ENCODE measurements around the gene OR8B4. TPM values are rescaled to one million over a fixed set of nuclear protein-coding genes. Genes with fewer than 3 reads are reported as not detected.
"Not testable (repeated sequence)": the region's sequence is repeated elsewhere in the genome, so short reads cannot be mapped to it uniquely, and the experiment has no call there.

OR8B4 gene, protein sequence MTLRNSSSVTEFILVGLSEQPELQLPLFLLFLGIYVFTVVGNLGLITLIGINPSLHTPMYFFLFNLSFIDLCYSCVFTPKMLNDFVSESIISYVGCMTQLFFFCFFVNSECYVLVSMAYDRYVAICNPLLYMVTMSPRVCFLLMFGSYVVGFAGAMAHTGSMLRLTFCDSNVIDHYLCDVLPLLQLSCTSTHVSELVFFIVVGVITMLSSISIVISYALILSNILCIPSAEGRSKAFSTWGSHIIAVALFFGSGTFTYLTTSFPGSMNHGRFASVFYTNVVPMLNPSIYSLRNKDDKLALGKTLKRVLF
- not detected for total RNA-seq
- long read RNA-seq, result 0 reads

DNA sequence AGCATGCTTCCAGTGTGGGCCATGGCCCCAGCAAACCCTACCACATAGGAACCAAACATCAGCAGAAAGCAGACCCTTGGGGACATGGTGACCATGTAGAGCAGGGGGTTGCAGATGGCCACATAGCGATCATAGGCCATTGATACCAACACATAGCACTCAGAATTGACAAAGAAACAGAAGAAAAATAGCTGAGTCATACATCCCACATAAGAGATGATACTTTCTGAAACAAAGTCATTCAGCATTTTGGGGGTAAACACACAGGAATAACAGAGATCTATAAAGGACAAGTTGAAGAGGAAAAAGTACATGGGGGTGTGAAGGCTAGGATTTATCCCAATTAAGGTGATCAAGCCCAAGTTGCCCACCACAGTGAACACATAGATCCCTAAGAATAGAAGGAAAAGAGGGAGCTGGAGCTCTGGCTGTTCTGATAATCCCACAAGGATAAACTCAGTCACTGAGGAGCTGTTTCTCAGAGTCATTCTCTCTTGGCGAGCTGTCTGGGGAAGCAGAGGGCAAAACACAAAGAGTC is at the start of gene OR8B4:
Gene OR8B4, minus strand, starts transcription at position 488 of the 538 bp plus-strand sequence. Its CDS starts 0 bp downstream, at position 488.
- ATAC-seq (no peak), DNase-seq (no peak)
- intact Hi-C loops (cut with DNase I, micrococcal nuclease), result no loop called here

DNA sequence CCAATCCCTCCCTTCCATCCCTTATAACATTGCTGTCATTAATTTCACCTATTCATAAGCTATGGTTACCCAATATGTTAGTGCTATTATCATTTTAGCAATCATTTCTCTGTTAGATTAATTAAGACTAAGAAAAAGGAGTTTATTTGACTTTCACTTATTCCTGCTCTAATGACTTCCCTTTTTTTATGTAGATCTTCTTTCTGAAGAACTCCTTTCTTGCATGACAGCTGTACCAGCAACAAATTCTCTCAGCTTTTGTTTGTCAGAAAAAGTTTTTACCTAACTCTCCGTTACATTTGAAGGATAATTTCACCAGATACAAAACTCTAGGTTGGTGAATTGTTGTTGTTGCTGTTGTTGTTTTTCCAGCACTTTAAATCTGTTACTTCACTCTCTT is 49.4 kb upstream of the OR8B4 start:
- intact Hi-C loops (cut with DNase I, micrococcal nuclease), result no loop called here
- no peak for ATAC-seq
- DNase-seq, result no peak

DNA sequence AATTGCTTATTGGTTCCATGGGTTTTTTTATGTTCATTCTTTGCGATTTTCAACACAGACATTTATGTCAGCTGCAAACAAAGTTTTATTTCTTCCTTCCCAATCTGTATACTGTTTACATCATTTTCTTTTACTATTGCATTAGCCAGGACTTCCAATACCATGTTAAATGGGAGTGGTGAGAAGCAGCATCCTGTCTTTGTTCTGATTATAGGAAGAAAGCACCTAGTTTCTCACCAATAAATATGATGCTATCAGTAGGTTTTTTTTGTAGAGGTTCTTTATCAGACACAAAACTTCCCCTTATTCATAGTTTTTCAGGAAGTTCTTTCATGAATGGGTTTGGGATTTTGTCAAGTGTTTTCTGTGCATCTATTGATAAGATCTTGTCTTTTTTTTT is 48.8 kb upstream of the OR8B4 start:
- intact Hi-C loops (cut with DNase I, micrococcal nuclease), result no loop called here
- ATAC-seq (no peak), DNase-seq (no peak)

DNA sequence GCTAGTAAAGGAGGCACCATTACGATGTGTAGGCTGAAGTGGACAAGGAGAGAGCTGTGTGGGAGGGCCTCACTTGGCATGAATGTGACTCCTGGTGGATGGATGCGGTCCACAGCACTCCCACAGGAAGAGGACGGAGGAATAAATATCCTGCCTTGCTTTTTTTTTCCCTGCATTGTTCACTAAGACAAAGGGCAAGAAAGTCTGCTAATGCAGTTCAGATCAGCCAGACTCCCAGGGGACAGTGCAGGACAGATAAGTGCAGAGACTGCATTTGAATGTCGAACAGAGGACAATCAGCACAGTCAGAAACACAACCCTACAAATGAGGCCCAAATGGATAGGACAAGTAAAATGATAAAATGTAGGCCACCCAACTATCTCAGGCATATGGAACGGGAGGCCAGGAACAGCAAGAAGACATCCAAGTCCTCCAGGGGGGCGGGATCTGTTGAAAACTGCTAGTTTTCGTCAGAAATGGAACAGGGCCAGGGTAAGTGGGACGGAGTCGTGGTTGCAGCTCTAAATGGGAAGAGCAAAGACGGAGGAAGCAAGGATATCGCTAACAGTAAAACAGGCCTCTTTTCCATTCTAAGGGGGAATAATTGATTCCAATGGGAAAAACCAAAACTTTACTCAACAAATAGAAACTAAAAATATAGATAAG is 46.0 kb upstream of the OR8B4 start:
- no peak for DNase-seq
- ATAC-seq, result no peak
- intact Hi-C loops (cut with DNase I, micrococcal nuclease), result no loop called here

DNA sequence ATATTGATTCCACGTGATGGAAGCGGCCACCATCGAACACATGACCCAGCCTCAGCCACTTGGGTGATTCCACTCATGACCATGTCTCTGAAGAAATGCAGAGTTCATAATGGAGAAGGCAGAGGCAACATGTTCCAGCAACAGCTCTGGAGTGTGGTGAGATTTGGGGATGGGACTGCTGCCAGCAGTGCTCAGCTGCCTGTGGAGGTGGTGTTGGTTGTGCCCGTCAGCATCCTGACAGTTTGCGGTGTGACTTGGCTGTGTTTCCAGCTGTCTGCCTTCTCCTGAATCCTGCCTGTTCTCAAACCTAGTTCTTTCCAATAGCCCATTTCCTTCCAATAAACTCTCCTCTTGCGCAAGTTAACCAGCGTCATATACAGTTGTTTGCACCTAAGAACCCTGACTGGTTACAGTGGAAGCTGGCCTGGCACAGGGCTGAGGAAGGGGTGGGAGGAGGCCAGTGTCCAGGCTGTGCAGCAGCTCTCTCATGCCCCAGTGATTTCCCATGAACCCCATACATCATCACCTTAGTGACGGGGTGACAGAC is 42.8 kb upstream of the OR8B4 start:
- ATAC-seq, result no peak
- intact Hi-C loops (cut with DNase I, micrococcal nuclease), result no loop called here
- no peak for DNase-seq

DNA sequence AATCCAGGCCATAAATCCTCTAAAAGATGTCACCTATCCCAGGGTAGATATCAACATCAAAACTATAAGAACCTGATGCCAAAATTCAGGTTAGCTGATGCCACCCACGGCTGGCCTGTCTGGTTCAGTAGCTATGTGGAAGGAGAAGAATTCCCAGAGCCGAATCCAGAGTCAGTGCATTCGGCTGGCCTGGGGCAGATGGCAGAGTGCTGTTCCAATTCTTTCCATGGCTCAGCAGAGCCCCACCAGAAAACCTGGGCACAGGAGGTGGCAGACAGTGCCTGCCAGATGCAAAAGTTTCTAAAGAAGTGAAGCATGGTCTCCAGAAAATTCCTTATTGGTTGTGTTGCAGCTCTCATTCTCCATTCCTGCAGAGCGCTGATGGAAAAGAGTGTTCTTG is 40.7 kb upstream of the OR8B4 start:
- DNase-seq, result no peak
- no peak for ATAC-seq
- intact Hi-C loops (cut with DNase I, micrococcal nuclease), result no loop called here

DNA sequence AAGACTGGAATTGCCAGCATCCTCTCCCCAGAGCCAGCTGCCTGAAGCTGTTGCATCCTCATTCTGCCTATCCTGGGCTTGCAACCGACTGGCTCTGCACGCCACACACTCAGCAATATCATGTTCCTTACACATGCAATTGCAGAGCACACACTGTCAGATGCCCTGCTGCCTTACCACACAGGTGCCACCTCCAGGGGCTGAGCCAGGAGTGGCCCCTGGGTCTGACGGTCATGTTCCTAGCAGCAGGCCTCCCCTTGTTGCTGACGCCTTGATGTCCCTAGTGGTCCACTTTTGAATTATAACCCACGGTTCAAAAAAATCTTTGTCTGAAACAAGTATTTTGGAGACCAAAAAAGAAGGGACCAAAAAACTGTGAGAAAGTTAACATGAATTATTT is 39.3 kb upstream of the OR8B4 start:
- ATAC-seq (no peak), DNase-seq (no peak)
- intact Hi-C loops (cut with DNase I, micrococcal nuclease), result no loop called here

DNA sequence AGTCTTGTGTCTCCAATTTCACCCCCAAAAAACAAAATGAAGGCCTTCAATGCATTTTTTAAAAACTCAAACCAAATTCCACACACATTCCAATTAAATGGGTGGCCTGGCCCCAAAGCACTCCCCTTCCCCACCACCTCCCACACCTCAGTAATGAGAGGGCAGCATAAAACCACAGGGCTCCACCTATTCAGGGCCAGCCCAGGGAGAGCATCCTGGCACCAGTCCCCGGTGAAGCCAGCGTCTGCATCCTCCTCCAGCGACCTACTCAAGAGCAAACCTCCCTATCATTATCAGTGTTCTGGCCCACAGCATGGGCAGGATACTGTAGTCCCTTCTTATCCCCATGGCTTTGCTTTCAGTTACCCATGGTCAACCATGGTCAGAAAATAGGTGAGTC is 38.7 kb upstream of the OR8B4 start:
- no peak for DNase-seq
- ATAC-seq, result no peak
- intact Hi-C loops (cut with DNase I, micrococcal nuclease), result no loop called here

DNA sequence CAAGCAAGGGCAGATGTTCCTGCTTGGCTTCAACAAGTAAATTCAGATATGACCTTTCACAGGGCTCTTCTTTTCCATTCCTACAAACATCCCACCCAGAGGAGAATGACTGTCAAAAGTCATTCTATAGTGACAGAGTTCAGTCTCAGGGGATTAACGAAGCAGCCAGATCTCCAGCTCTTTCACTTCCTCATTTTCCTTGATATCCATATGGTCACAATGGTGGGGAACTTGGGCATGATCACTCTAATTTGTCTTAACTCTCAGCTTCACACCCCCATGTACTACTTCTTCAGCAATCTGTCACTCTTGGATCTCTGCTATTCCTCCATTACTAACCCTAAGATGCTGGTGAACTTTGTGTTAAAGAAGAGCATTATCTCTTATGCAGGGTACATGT is 35.8 kb upstream of the OR8B4 start:
- intact Hi-C loops (cut with DNase I, micrococcal nuclease), result no loop called here
- ATAC-seq (no peak), DNase-seq (no peak)

DNA sequence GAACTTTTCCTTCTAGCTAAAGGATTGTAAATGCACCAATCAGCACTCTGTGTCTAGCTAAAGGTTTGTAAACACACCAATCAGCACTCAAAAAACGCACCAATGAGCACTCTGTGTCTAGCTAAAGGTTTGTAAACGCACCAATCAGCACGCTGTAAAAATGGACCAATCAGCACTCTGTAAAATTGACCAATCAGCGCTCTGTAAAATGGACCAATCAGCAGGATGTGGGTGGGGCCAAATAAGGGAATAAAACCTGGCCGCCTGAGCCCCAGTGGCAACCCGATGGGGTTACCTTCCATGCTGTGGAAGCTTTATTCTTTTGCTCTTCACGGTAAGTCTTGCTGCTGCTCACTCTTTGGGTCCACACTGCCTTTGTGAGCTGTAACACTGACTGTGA is 34.7 kb upstream of the OR8B4 start:
- ATAC-seq; intact Hi-C loops (cut with DNase I, micrococcal nuclease); DNase-seq: not testable (repeated sequence)

DNA sequence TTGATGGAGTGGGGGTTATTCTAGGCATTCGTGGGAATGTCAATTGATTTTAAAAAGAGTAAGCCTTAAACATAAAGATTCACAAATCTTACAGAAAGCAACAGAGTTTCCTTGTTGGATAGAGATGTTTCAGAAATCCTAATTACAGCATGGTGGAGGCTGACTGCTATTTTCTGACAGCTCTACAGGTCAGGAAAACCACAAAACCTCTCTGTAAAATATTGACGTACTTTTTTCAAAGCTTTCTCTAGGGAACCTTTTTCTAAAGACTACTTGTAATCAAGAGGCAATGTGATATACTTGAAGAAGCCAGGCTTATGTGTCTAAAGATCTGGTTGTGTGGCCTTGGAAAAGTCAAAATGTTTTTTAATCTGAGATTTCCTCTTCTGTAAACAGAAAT is 29.9 kb upstream of the OR8B4 start:
- no peak for DNase-seq
- intact Hi-C loops (cut with DNase I, micrococcal nuclease), result no loop called here
- ATAC-seq, result no peak

DNA sequence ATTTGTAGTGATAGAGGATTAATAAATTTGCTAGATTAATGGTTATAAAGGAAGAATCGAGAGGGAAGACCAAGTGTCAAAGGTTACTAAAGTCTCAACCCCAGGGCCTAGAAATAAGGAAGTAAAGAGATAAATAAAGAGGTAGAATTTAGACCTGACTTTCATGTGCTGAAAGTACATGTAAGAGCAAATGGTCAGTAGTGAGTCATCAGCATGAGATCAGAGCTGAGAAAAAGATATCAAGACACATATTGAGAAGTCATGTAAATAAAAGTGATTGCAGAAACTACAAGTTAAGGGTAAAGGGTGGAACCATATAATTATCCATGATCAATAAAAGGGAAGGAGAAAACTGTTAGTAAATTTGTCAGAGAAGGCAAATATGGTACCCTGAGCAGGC is 22.2 kb upstream of the OR8B4 start:
- DNase-seq (no peak), ATAC-seq (no peak)
- intact Hi-C loops (cut with DNase I, micrococcal nuclease), result no loop called here

DNA sequence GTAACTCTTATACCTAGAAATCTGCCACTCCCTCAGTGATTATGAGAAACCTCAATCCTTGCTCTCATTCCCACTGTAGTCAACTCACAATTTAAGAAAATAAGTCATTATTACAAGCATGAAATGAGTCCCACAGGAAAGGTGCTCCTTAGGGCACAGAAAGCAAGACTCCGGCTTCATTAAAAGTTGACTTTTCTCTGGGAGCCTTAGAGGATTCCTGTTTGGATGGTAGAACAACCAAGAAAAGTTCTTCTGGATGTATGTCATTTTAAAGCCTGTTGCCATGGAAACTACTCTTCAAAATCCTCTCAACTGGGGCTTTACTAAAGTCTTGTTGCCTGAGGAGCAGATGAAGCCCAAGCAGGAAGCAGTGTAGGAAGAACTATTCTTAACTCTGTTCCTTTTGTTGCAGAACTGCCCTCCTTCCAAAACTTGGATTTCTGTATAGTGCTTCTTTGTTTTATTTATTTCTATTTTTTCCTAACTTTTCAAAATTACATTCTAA is 21.0 kb upstream of the OR8B4 start, which contains the start of gene OR8B8:
Gene OR8B8, minus strand, starts transcription at position 51 of the 505 bp plus-strand sequence. CDS start 4,611 bp downstream, outside the sequence.
- intact Hi-C loops (cut with DNase I, micrococcal nuclease), result no loop called here
- DNase-seq (no peak), ATAC-seq (no peak)

DNA sequence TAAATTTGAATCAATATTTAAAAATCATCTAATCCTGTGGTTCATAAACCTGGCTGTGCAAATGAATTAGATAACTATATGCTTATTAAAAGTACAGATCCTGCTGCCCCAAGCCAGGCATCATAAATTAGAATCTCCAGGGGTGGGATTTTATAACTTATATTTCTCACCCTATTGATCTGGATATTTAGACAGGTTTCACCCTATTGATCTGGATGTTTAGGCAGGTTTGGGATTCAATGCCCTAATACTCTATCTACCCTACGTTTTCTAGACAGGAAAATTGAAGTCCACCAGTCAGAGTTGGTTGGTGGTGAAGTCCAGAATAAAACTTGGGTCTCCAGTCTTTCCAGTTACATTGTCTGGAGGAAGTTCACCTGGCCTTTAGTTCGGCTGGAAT is 18.2 kb upstream of the OR8B4 start:
- intact Hi-C loops (cut with DNase I, micrococcal nuclease), result no loop called here

DNA sequence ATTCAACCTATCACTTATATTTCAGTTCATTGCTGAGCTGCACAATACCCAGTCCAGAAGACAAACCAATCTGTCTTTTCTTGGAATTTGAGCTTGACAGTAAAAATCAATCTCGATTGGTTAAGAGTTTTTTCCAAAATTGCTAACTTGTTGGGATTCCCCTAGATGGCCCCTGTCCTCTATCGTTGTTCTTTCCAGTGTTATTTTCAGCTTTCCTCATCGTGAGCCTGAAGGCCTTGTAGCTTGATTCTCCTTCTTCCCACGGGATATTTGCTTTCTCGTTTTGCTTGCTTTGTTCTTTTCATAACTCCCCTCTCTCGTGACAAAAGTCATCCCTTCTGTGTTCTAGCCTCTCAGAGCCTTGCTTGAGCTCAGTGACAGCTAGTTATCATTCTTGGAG is 17.8 kb upstream of the OR8B4 start:
- ATAC-seq (no peak), DNase-seq (no peak)
- intact Hi-C loops (cut with DNase I, micrococcal nuclease), result no loop called here

More for the DNA sequence above, 18.2 kb upstream of the OR8B4 start:
- ATAC-seq (no peak), DNase-seq (no peak)

DNA sequence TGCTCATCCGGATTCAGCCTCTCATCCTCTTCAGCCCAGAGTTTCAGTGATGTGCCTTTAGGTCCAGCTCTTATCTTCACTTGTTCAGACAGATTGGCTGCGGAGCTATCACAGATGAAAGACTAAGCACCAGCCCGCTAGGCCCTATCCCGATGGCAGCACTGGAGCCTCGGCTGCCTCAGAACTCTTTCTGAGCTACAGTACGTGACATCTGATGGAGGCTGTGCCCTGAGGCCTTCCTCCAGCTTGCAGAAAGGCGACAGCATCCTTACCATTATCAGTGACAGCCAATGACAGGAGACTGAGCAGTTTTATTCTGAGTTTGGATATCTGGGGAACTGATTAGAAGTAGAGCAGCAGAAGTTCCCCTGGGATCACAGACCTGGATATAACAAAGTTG is 16.8 kb upstream of the OR8B4 start:
- ATAC-seq (no peak), DNase-seq (no peak)
- intact Hi-C loops (cut with DNase I, micrococcal nuclease), result no loop called here

DNA sequence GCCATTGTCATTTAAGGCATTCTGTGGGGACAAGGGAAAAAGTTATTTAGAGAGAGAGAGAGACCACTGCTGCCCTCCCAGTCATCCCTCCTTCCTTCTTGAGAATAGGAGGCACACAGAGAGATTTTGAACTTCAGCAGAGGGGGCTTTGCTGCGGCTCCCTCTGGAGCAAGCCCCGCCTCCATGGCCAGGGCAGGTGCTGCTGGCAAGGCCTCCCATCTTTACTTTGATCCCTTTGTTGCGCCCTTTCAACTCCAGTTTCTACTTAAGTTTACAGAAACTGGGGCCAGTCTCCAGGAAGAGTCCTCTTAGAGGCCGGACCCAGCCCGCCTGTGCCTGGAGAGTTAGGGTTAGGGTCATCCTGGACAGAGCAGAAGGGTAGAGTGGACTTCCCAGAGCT is 16.4 kb upstream of the OR8B4 start:
- ATAC-seq (no peak), DNase-seq (no peak)
- intact Hi-C loops (cut with DNase I, micrococcal nuclease), result no loop called here

DNA sequence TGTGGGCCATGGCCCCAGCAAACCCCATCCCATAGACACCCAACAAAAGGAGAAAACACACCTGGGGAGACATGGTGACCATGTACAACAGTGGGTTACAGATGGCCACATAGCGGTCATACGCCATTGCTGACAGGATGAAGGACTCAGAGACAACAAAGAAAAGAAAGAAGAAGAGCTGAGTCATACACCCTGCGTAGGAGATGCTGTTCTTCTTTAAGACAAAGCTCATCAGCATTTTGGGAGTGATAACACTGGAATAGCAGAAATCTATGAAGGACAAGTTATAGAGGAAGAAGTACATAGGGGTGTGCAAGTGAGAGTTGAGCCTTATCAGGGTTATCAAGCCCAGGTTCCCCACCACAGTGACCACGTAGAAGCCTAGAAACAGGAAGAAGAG is 15.9 kb upstream of the OR8B4 start:
- DNase-seq (no peak), ATAC-seq (no peak)
- intact Hi-C loops (cut with DNase I, micrococcal nuclease), result no loop called here

DNA sequence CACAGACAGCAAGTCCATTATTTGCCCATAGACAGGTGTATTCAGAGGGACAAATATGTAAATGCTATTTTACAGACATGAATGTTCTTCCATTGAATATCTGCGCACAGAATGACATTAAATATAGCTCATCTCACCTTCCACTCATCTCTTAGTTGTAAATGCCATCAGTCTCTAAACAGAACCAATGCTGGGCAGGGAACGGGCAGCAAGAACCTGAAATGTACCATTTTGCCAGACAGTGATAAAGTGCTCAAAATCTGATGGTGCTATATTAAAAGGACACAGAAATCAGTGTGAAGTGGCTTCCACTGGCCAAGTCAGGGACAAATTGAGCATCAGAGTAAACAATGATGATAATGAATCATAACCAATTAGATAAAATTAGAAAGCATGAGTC is 10.0 kb upstream of the OR8B4 start:
- ATAC-seq (no peak), DNase-seq (no peak)
- intact Hi-C loops (cut with DNase I, micrococcal nuclease), result no loop called here

DNA sequence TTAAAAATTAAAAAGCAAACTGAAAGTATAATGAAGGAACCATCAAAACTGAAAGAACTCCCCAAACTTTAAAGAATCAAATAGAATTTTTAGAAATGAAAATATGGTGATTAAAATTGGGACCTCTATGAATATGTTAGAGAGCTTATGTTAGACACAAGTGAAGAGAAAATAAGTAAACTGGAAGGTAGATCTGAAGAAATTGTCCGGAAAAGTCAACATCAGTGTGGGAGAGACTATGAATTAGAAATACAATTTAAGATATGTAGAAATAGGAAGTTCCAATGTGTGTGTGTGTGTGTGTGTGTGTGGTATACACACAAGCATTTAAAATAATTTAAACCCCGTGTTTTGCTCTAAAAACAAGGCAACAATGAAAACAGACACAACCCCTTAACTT is 4.9 kb upstream of the OR8B4 start:
- DNase-seq (no peak), ATAC-seq (no peak)
- intact Hi-C loops (cut with DNase I, micrococcal nuclease), result no loop called here

Data from left colon (tissue), 2 donors.